Activated CD4-positive, alpha-beta T cell treated with anti-CD3 and anti-CD28 coated beads for 1 hour (primary cell): Measurements from ENCODE around the gene PEAK3.
A peak's percentile ranks its signal among the peaks of the same experiment; 100 is the strongest.

ENCODE experiments used
- DNase-seq: peaks from one replicate; pipeline ENCODE4 v3.0.0-alpha.2; 2020

The PEAK3 gene

GRCh38 chr19:2249010-2249866, 32.7 kb downstream of the PEAK3 start, which contains the start of gene AMH:
Gene AMH (plus strand): TSS chr19:2249323. CDS start chr19:2249333, 10 bp downstream.
- no peak for DNase-seq

- DNase-seq, result no peak
These were observed 33.6 kb downstream of the PEAK3 start for GRCh38 chr19:2248136-2249009.

- DNase-seq, result no peak
These were observed 34.4 kb downstream of the PEAK3 start for GRCh38 chr19:2247433-2248101.

- no peak for DNase-seq
These were observed 35.1 kb downstream of the PEAK3 start for GRCh38 chr19:2246801-2247361.

GRCh38 chr19:2246014-2246620, 35.9 kb downstream of the PEAK3 start:
- no peak for DNase-seq

GRCh38 chr19:2245273-2245672, 36.7 kb downstream of the PEAK3 start:
- DNase-seq, result no peak

GRCh38 chr19:2244486-2244885, 37.5 kb downstream of the PEAK3 start:
- DNase-seq, result no peak

- no peak for DNase-seq
These were observed 37.9 kb downstream of the PEAK3 start for GRCh38 chr19:2244125-2244411.

GRCh38 chr19:2243274-2244124, 38.5 kb downstream of the PEAK3 start:
- no peak for DNase-seq

- DNase-seq, result no peak
These were observed 39.2 kb downstream of the PEAK3 start for GRCh38 chr19:2242816-2243215.

- no peak for DNase-seq
These were observed 39.9 kb downstream of the PEAK3 start for GRCh38 chr19:2242092-2242537.

- DNase-seq, result no peak
These were observed 40.9 kb downstream of the PEAK3 start for GRCh38 chr19:2240881-2241760.

GRCh38 chr19:2239771-2240770, 41.9 kb downstream of the PEAK3 start:
- no peak for DNase-seq

GRCh38 chr19:2239173-2239572, 42.8 kb downstream of the PEAK3 start:
- DNase-seq, result no peak

- no peak for DNase-seq
These were observed 44.2 kb downstream of the PEAK3 start for GRCh38 chr19:2237869-2238153.

GRCh38 chr19:2237051-2237868, 44.7 kb downstream of the PEAK3 start:
- no peak for DNase-seq

- DNase-seq, result peak; percentile 99
These were observed 45.5 kb downstream of the PEAK3 start, which contains the start of the genes PLEKHJ1 and SF3A2 for GRCh38 chr19:2236314-2237050. Gene PLEKHJ1 (minus strand): TSS chr19:2236329. CDS start chr19:2236248, 81 bp downstream. Gene SF3A2 (plus strand): TSS chr19:2236824. CDS start chr19:2243419, 6,595 bp downstream.

- no peak for DNase-seq
These were observed 46.0 kb downstream of the PEAK3 start for GRCh38 chr19:2236064-2236313.
